Activated T-cell treated with anti-CD3 and anti-CD28 coated beads for 1 hour (primary cell): ENCODE results near the gene PRIM2.
A peak's percentile ranks its signal among the peaks of the same experiment; 100 is the strongest.
"Not testable (repeated sequence)": the region's sequence is repeated elsewhere in the genome, so short reads cannot be mapped to it uniquely, and the experiment has no call there.

Experiments
- DNase-seq: peaks from one replicate; pipeline ENCODE4 v3.0.0-alpha.2; 2020; ENCODE audit warnings: low read depth

The PRIM2 gene

DNA sequence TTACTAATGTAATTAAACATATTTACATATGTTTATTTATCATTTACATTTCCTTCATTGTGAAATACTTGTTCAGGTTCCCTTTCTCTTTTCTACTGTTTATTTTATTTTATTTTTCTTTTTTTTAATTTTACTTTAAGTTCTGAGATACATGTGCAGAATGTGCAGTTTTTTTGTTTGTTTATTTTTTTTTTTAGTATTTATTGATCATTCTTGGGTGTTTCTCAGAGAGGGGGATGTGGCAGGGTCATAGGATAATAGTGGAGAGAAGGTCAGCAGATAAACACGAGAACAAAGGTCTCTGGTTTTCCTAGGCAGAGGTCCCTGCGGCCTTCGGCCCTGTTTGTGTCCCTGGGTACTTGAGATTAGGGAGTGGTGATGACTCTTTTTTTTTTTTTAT lies 8.7 kb upstream of the PRIM2 start:
- DNase-seq, result not testable (repeated sequence)

DNA sequence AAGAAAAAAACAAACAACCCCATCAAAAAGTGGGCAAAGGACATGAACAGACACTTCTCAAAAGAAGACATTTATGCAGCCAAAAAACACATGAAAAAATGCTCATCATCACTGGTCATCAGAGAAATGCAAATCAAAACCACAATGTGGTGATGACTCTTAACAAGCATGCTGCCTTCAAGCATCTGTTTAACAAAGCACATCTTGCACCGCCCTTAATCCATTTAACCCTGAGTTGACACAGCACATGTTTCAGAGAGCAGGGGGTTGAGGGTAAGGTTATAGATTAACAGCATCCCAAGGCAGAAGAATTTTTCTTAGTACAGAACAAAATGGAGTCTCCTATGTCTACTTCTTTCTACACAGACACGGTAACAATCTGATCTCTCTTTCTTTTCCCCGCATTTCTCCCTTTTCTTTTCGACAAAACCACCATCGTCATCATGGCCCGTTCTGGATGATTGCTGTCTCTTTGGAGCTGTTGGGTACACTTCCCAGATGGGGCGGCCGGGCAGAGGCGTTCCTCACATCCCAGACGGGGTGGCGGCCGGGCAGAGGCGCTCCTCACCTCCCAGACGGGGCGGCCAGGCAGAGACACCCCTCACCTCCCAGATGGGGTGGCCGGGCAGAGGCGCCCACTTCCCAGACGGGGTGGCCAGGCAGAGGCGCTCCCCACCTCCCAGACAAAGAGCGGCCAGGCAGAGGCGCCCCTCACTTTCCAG lies 7.2 kb upstream of the PRIM2 start:
- not testable (repeated sequence) for DNase-seq

DNA sequence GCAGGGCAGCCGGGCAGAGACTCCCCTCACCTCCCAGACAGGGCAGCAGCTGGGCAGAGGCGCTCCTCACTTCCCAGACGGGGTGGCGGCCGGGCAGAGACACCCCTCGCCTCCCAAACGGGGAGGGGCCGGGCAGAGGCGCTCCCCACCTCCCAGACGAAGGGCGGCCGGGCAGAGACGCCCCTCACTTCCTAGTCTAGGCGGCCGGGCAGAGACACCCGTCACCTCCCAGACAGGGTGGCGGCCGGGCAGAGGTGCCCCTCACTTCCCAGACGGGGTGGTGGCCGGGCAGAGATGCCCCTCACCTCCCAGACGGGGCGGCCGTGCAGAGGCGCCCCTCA lies 6.6 kb upstream of the PRIM2 start:
- no peak for DNase-seq

DNA sequence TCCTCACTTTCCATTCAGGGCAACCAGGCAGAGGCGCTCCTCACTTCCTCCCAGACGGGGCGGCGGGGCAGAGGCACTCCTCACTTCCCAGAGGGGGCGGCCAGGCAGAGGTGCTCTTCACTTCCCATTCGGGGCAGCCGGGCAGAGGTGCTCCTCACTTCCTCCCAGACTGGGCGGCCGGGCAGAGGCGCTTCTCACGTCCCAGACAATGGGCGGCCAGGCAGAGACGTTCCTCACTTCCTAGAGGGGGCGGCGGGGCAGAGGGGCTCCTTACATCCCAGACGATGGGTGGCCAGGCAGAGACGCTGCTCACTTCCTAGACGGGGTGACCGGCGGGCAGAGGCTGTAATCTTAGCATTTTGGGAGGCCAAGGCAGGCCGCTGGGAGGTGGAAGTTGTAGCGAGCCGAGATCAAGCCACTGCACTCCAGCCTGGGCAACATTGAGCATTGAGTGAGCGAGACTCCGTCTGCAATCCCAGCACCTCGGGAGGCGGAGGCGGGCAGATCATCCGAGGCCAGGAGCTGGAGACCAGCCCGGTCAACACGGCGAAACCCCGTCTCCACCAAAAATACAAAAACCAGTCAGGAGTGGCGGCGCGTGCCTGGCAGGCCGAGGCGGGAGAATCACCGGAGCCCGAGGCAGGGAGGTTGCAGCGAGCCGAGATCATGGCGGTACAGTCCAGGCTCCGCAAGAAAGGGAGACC lies 6.0 kb upstream of the PRIM2 start:
- DNase-seq, result not testable (repeated sequence)

DNA sequence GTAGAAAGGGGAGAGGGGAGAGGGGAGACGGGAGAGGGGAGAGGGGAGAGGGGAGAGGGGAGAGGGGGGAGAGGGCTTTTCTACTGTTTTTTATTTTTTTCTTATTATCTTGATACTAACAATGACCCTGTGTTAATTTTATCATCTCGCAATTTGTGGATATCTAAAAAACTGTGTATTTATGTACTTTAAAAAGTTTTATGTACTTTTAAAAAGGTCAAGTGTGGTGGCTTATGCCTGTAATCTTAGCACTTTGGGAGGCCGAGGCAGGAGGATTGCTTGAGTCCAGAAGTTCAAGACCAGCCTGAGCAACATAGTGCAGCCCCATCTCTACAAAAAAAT lies 5.5 kb upstream of the PRIM2 start:
- DNase-seq, result no peak

DNA sequence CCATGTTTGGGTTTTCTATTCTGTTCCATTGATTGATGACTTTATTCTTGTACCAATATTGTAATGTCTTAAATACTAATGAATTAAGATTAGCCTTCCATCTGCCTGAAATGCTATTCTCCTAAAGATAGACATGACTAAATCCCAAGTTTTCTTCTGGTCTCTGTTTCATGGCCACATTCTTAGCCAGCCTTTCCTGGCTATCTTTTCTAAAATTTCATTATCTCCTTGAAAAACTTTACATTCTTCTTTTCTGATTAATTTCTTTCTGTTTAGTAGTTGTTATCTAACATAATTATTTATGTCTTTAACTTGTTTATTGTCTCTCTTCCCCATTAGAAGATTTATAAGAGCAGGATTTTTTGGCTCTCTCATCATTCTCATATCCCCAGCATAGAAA lies 4.4 kb upstream of the PRIM2 start:
- DNase-seq, result no peak

DNA sequence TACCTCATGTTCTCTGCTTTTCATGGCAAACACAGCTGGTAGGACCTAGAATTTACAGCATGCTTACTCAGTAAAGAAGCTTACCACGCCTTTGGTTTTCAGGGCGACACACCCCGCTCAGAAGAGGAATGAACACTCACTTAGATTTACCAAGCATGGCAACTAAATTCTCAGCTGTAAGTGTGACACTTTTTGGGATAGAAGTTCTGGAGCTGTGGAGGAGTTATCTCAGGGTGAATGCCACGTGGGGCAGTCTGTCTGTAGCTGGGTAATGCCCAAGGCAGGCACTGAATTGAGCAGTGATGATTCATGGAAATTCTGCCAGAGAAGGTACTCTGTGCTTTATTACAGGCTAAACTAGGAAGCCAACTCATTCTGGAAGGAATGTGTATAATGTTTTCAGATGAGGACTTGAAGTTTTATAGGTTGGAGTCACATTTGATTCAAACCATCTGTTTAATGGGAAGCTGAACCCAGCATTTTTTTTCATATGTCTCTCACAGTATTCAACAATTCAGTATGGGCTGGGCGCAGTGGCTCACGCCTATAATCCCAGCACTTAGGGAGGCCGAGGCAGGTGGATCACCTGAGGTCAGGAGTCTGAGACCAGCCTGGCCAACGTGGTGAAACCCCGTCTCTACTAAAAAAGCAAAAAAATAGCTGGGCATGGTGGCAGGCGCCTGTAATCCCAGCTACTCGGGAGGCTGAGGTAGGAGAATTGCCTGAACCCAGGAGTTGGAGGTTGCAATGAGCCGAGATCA lies 3.5 kb upstream of the PRIM2 start:
- no peak for DNase-seq

DNA sequence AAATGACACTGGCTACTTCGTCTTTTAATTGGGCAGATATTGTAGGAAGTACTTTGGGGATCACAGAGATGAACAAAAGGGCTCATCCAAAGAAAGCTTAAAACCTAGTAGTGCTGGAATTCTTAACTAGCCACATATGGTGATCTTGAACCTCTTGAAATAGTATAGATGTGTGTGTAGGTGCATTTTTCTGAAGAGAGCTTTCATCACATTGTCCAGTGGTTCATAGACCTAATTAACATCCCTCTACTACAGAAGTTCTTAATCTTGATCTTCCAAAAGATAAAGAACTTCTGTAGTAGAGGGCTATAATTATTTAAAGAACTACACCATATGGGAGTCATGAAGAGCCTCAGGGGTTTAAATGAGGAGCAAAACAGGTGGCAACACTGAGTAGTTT lies 2.3 kb upstream of the PRIM2 start:
- no peak for DNase-seq

DNA sequence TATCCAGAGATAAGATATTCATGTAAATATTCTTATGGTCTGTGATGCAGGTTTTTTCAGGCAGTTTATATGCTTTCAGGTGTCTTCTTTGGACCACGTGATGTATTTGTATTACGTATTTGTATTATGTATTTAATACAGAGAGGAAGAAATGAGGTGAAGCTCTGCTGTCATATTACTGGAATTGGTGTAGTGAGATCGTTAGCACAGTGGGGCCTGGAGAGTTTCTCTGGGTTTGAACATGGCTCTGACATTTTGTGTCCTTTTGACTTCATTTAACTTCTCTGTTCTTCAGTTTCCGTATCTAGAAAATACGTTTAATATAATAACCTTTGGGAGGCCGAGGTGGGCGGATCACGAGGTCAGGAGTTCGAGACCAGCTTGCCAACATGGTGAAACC lies 1.6 kb upstream of the PRIM2 start:
- DNase-seq, result no peak

DNA sequence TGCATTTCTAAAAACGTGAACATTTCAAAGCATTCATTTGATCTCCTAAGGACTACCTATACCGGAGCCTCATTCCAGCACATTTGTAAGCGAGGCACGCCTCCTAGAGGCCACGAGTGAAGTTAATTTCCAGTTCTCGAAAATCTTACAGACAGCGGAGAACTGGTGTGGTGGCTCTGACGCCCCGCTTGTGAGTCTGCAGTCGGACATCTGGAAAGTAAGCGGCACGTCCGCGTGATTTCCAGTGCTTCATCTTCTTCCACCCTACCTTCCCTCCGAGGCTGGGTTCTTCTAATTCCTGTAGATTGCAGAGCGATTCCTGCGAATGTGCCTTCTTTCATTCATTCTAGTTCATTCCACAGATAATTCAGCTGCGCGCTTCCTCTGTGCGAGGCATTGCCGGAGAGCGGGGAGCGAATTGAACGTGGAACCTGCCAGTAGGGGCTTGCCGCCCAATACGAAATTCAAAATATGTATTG lies 810 bp upstream of the PRIM2 start:
- peak; percentile 68 for DNase-seq

DNA sequence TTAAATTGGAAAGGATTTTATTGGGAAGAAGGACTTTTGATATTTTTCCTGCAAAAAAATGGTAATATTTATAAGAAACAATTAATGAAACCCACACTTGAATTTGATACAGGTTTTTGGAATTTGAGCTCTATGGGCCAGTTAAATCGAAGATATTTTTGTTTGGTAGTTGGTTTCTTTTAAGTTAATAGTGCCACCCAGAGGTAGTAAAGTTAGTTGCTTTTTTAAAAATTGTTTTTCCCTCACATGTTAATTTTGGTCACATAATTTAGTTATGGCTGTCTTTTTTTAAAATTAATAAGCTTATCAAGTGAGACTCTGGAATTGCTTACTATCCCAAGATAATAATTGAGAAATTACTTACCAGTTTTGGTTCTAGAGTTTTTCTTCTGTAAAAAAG lies 7.1 kb downstream of the PRIM2 start:
- no peak for DNase-seq

DNA sequence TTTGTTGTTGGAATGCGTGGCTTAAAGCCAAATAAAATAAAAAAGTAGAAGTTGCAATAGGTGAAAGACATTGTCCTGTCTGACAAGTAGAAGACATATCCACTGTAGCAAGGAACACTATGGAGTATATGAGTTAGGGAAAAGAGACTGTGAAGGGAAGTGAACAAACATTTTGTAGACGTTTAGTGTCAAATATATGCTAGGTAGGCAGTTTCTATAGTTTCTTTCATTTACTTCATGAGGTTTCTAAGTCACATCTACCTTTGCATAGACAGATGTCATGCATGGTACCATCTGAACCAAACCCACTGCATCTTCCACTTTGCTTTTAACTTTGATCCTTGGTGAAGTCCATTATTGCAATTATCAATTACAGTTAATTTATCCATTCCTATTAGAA lies 9.9 kb downstream of the PRIM2 start:
- no peak for DNase-seq

DNA sequence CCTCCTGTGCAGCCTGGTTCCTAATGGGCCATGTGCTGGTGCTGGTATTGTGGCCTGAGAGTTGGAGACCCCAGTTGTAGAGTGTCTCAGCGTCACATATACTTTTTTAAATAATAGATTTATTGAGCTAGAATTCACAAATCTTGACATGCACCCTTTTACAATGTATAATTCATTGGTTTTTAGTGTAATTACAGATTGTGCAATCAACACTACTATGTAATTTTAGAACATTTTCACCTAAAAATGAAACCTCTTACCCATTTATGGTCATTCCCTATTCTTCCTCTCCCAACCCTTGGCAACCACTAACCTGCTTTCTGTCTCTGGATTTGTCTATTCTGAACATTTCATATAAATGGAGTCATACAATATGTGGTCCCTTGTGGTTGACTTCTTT lies 10.6 kb downstream of the PRIM2 start:
- no peak for DNase-seq

DNA sequence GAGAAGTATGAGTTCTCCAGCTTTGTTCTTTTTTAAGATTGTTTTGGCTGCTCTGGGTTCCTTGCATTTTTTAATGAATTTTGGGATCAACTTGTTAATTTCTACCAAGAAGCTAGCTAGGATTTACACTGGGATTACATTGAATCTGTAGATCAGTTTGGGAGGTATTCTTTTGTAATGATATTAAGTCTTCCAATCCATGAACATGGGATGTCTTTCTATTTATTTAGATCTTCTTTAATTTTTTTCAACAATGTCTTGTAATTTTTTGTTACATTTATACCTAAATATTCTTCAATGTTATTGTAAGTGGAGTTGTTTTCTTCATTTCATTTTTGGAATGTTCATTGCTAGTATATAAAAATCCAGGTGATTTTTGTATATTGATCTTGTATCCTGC lies 12.5 kb downstream of the PRIM2 start:
- DNase-seq, result no peak

DNA sequence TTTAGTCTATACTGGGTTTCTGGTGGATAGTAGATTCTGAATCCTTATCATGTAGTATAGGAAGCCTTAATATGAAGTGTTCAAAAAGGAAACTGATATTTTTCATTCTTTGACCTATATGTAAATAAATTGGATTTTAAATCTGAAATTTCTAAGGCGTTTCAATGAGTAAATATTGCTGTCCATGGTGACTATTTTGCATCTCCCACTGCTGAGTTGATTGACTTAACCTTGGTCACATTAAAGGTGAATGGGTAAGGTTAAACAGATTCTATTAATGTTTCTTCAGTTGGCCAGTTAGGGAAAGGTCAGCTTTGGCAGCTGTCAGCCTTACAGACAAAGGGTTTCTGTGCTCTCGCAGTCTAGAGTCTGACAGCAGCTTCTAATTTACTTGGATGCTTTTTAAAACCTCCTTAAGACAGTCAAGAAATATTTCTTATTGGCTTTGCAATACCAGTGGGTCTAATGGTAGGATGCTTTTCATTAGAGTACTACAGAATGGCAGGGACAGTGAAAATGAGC lies 24.8 kb downstream of the PRIM2 start:
- no peak for DNase-seq

DNA sequence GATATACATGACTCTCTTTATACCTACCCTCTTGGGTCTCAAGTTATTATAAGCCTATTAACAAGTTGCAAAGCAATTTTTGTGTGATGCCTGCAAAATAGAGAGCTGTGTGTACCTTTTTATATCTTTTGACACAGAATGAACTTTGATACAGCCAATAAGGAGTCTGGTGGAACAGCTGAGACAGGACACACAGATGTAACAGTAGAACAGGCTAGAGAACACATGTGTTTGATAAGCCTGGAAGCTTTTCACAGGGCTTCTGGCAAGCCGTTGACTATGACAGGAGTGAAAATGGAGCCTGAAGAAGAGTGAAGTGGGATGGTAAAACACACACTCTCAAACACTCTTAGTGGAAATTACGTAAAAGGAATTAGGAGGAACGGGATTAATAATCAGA lies 25.9 kb downstream of the PRIM2 start:
- DNase-seq, result not testable (repeated sequence)

DNA sequence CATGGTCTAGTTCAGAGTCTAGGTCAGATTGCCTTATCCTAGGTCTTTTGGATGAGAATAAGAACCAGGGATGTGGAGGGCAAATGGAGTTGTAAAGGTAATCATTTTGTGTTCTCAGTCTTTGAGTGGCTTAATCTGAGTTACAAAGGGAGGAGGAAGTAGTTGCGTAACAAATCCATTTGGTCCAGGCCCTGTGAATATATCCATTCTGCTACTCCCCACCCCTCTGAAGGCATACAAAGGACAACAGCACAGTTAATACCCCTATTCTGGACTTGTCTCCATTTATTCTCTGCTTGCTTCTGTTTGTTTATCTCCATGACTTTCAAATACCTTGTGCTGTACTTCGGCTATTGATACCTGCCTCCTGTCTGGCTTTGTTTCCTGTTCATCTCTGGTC lies 29.3 kb downstream of the PRIM2 start:
- not testable (repeated sequence) for DNase-seq

DNA sequence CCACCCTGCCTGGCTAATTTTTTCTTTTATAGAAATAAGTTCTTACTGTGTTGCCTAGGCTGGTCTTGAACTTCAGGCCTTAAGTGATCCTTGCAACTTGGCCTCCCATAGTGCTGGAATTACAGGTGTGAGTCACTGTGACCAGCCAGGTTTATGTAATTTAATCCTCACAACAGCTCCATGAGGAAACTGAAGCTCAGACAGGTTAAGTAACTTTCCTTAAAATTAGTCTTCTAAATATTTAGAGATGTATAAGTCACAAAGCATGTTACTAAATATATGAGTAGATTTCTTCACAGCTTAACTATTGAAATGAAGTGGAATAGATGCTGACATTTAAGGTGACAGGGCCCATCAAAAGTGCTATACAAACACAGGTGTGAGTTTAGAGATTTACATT lies 30.2 kb downstream of the PRIM2 start:
- not testable (repeated sequence) for DNase-seq

DNA sequence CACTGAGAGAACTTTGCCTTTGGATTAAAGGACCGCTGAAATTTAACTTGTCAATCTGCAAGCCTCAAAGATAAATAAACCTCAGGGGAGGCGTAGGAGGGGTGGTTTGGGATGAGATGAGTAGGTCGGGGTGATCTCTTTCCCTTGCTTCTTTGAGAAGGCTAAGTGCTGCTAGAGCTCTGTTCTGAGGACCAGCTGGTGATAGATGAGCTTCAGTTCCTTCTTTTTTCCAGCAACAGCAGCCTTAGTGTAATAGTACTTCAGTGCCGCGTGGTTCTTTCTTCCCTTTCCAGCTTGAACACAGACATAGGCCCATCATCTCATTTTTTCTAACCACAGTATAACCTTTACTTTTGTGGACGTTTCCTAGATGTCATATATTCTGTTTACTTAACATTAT lies 33.0 kb downstream of the PRIM2 start:
- DNase-seq, result not testable (repeated sequence)

DNA sequence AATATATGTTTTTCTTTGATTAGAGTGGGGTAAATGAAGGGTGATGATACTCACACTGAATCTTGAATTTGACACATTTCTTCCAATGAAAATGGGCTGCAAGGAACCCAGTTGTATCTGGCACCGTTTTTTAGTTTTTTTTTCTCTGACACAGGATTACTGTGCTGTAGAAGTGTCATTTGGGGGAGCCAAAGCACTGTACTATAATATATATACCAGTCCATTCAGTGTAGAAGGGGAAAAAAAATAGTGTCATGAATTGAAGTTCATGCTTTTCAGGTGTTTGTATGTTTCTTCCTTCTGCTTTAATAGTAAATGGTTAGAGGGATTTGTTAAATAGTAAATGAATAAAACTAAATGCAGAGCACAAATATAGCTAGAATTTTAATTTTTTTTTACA lies 35.2 kb downstream of the PRIM2 start:
- DNase-seq, result not testable (repeated sequence)

DNA sequence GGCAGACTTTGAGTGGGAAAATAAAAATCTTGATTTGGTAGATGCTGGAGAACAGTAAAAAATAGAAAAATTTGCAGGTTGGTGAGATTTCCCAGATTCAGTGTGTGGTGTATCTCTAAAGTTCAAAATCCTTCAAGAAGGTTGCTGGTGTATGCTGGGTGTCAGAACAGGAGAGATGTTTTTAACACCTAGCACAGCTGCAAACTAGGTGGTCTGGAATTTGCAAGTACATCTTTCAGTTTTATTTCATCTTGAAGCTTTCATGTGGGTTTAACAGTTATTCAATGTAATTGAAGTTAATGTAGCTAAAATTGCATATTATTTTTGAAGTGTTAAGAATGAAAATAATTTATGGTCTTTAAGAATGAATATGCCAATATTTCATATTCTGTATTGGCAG lies 40.9 kb downstream of the PRIM2 start:
- DNase-seq, result not testable (repeated sequence)

DNA sequence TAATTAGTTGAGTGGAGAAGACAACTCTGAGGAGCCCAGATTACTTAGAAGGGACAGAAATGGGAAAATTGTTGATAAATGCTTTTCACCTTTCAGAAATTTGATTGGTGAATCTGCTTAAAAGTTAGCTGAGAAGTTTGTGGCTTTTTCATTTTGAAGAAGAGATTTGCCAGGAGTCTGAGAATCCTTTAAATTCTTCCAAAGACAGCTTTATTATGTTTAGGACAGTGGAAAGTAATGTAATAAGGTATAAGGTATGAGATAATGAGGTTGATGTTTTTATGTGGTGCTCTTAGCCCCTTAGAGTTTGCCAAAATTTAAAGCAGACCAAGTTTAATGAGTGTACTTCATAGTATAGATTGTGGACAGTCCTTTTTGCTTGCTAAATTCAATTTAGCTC lies 42.3 kb downstream of the PRIM2 start:
- DNase-seq, result not testable (repeated sequence)

DNA sequence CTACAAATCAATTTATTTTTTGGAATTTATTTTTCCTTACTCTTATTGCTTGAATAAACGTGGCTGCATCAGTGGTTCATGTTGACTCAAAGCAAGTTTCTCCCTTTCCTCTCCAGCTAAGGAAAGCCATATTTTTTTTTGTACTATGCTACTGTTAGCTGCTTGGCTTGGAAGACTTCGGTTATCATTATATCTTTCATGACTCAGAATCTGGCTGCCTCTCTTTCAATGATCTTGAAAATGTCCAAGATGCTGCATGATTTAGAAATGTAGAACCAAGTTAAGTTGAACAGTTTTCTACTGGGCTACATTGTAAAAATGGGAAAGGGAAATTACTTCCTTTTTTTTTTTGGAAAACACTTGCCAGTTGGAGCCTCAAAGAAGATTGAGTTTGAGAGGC lies 44.9 kb downstream of the PRIM2 start:
- DNase-seq, result not testable (repeated sequence)
